ENCODE results near the gene PRDX1.
A peak's percentile ranks its signal among the peaks of the same experiment; 100 is the strongest.

The PRDX1 gene

GRCh38 chr1:45521413-45522323, at the start of gene PRDX1:
TSS of gene PRDX1 (minus strand) at chr1:45521884. CDS start at chr1:45519043, 2,841 bp downstream.
- peak; percentile 94 for DNase-seq (ENCODE audit: low read depth)

- no peak for DNase-seq (ENCODE audit: low read depth)
Measured at GRCh38 chr1:45570631-45571030, 48.9 kb upstream of the PRDX1 start.

- DNase-seq (ENCODE audit: low read depth): peak; percentile 53
Measured at GRCh38 chr1:45569962-45570581, 48.4 kb upstream of the PRDX1 start.

GRCh38 chr1:45569571-45569961, 47.9 kb upstream of the PRDX1 start:
- no peak for DNase-seq (ENCODE audit: low read depth)

GRCh38 chr1:45568421-45568820, 46.7 kb upstream of the PRDX1 start:
- no peak for DNase-seq (ENCODE audit: low read depth)

GRCh38 chr1:45567911-45568310, 46.2 kb upstream of the PRDX1 start:
- no peak for DNase-seq (ENCODE audit: low read depth)

- DNase-seq (ENCODE audit: low read depth): no peak
Measured at GRCh38 chr1:45566722-45567121, 45.0 kb upstream of the PRDX1 start.

- no peak for DNase-seq (ENCODE audit: low read depth)
Measured at GRCh38 chr1:45563843-45564242, 42.2 kb upstream of the PRDX1 start.

GRCh38 chr1:45557422-45557944, 35.8 kb upstream of the PRDX1 start:
- no peak for DNase-seq (ENCODE audit: low read depth)

- no peak for DNase-seq (ENCODE audit: low read depth)
Measured at GRCh38 chr1:45554198-45554597, 32.5 kb upstream of the PRDX1 start.

- no peak for DNase-seq (ENCODE audit: low read depth)
Measured at GRCh38 chr1:45552331-45552730, 30.6 kb upstream of the PRDX1 start.

GRCh38 chr1:45551684-45552083, 30.0 kb upstream of the PRDX1 start:
- no peak for DNase-seq (ENCODE audit: low read depth)

- DNase-seq (ENCODE audit: low read depth): peak; percentile 74
Measured at GRCh38 chr1:45550401-45551351, 29.0 kb upstream of the PRDX1 start, which contains the start of gene AKR1A1. TSS of gene AKR1A1 (plus strand) at chr1:45550826. CDS start at chr1:45561795, 10,969 bp downstream.

- DNase-seq (ENCODE audit: low read depth): no peak
Measured at GRCh38 chr1:45545553-45546310, 24.0 kb upstream of the PRDX1 start.

GRCh38 chr1:45545019-45545493, 23.4 kb upstream of the PRDX1 start:
- no peak for DNase-seq (ENCODE audit: low read depth)

- DNase-seq (ENCODE audit: low read depth): no peak
Measured at GRCh38 chr1:45544530-45544929, 22.8 kb upstream of the PRDX1 start.

GRCh38 chr1:45543581-45544417, 22.1 kb upstream of the PRDX1 start:
- peak; percentile 56 for DNase-seq (ENCODE audit: low read depth)

GRCh38 chr1:45542591-45542990, 20.9 kb upstream of the PRDX1 start:
- no peak for DNase-seq (ENCODE audit: low read depth)

GRCh38 chr1:45541193-45541592, 19.5 kb upstream of the PRDX1 start:
- no peak for DNase-seq (ENCODE audit: low read depth)

GRCh38 chr1:45536886-45537285, 15.2 kb upstream of the PRDX1 start:
- no peak for DNase-seq (ENCODE audit: low read depth)
